ENCODE results near the gene SHANK1. TPM values are rescaled to one million over a fixed set of nuclear protein-coding genes. Genes with fewer than 3 reads are reported as not detected.

Gene SHANK1
- total RNA-seq, 4 donors from 2014 or later: 0.10 to 0.45 TPM; not detected in 2

- Histone ChIP-seq H3K9me3 (no peaks in the 10 kb centered on the region), H3K36me3 (no peaks in the 10 kb centered on the region), H3K4me1 (peaks cover 15 to 18% of the 10 kb centered on the region in 2 donors), H3K4me3 (replicated peaks in 1 of 3) (peak overlapping the region in 1 of 3 donors; percentile 15), H3K27me3 (no peaks in the 10 kb centered on the region), H3K27ac (no peak overlapping the region)
- 6% methylated on average over 22 of the region's 38 CpGs for whole genome bisulfite sequencing, 2 donors
- no peak for TF ChIP-seq POLR2A (IDR thresholded peaks at IDR 0.05)
- TF ChIP-seq CTCF (IDR thresholded peaks at IDR 0.05): no peak
- intact Hi-C loops (cut with DNase I): no loop called here
- DNase-seq: peak; percentile 78 to 97
Measured at GRCh38 chr19:50657712-50658440, 61.7 kb downstream of the SHANK1 start.

GRCh38 chr19:50657222-50657669, 62.4 kb downstream of the SHANK1 start:
- no peak overlapping the region for H3K27ac ChIP-seq
- peaks cover 15 to 18% of the 10 kb centered on the region in 2 donors for H3K4me1 ChIP-seq
- no peaks in the 10 kb centered on the region for H3K27me3 ChIP-seq
- WGBS, 2 donors: 65% methylated on average over 6 of the region's 6 CpGs
- no peak for DNase-seq
- no peaks in the 10 kb centered on the region for H3K36me3 ChIP-seq
- H3K4me3 ChIP-seq (replicated peaks in 1 of 3): no peak overlapping the region
- no peak for TF ChIP-seq POLR2A (IDR thresholded peaks at IDR 0.05)
- TF ChIP-seq CTCF (IDR thresholded peaks at IDR 0.05): no peak
- intact Hi-C loops (cut with DNase I): no loop called here
- H3K9me3 ChIP-seq: no peaks in the 10 kb centered on the region

GRCh38 chr19:50654882-50655281, 64.7 kb downstream of the SHANK1 start:
- Histone ChIP-seq H3K27ac (no peak overlapping the region), H3K9me3 (no peaks in the 10 kb centered on the region), H3K4me3 (replicated peaks in 1 of 3) (no peak overlapping the region), H3K27me3 (no peaks in the 10 kb centered on the region), H3K4me1 (peaks cover 15 to 18% of the 10 kb centered on the region in 2 donors), H3K36me3 (no peaks in the 10 kb centered on the region)
- TF ChIP-seq CTCF (IDR thresholded peaks at IDR 0.05): no peak
- no peak for DNase-seq
- intact Hi-C loops (cut with DNase I): no loop called here

GRCh38 chr19:50652722-50653121, 66.9 kb downstream of the SHANK1 start:
- no peak overlapping the region for H3K4me3 ChIP-seq (replicated peaks in 1 of 3)
- TF ChIP-seq POLR2A (IDR thresholded peaks at IDR 0.05) (no peak), CTCF (IDR thresholded peaks at IDR 0.05) (no peak)
- no peaks in the 10 kb centered on the region for H3K27me3 ChIP-seq
- peaks cover 0 to 1% of the 10 kb centered on the region in 2 donors for H3K4me1 ChIP-seq
- no peaks in the 10 kb centered on the region for H3K9me3 ChIP-seq
- no peak overlapping the region for H3K27ac ChIP-seq
- intact Hi-C loops (cut with DNase I): no loop called here
- no peaks in the 10 kb centered on the region for H3K36me3 ChIP-seq
- 85 to 92% methylated on average over 6 of the region's 6 CpGs for WGBS, 2 donors
- DNase-seq: no peak

GRCh38 chr19:50651174-50651573, 68.4 kb downstream of the SHANK1 start:
- H3K27ac ChIP-seq: no peak overlapping the region
- no peak for TF ChIP-seq POLR2A (IDR thresholded peaks at IDR 0.05)
- H3K4me3 ChIP-seq (replicated peaks in 1 of 3): no peak overlapping the region
- intact Hi-C loops (cut with DNase I): no loop called here
- no peaks in the 10 kb centered on the region for H3K9me3 ChIP-seq
- WGBS, 2 donors: 79 to 85% methylated on average over 2 of the region's 2 CpGs
- no peak for DNase-seq
- no peaks in the 10 kb centered on the region for H3K27me3 ChIP-seq
- H3K4me1 ChIP-seq: no peaks in the 10 kb centered on the region
- H3K36me3 ChIP-seq: no peaks in the 10 kb centered on the region

Measured in thyroid gland (tissue), 4 donors.